SU-DHL-6 (cell line): ENCODE data around the gene APBA2.

Experiments used
- CTCF ChIP-seq: fragments of 200-600 bp; sonication (generic); IDR thresholded peaks from one replicate; pipeline ENCODE4 v1.5.1; 2017; ENCODE audit warnings: antibody characterized with exemption, mild to moderate bottlenecking, low read length, moderate library complexity; ENCODE audit not compliant: insufficient read depth, poor library complexity, severe bottlenecking
- EZH2phosphoT487 ChIP-seq: fragments of 200-600 bp; sonication (generic), shearing (Covaris generic); conservative IDR thresholded peaks from 2 replicates; pipeline ENCODE4 v1.6.1; 2018; ENCODE audit warnings: mild to moderate bottlenecking, antibody characterized with exemption, low read length, moderate library complexity, mixed read lengths

GRCh38 chr15:28885630-28886430 is at the start of gene APBA2:
- TF ChIP-seq CTCF, result no peak
- no peak for TF ChIP-seq EZH2phosphoT487
